Testis (tissue), 2 donors: ENCODE data around the gene FSCN2.

Experiments
- CTCF ChIP-seq, 3 experiments: fragments of 450-650 bp in 2 of 3; fragments of 200-600 bp in 1 of 3; sonication (generic) in 1 of 3; IDR thresholded peaks; one replicate each; pipeline ENCODE4 v1.5.1; 2016 to 2019; ENCODE audit warnings: antibody characterized with exemption in 3 of 3, mild to moderate bottlenecking in 2 of 3, moderate library complexity in 1 of 3
- POLR2A ChIP-seq: fragments of 450-650 bp; IDR thresholded peaks from one replicate; pipeline ENCODE4 v1.6.1; 2017; ENCODE audit warnings: antibody characterized with exemption, mild to moderate bottlenecking, moderate library complexity

- TF ChIP-seq CTCF (IDR thresholded peaks at IDR 0.05) = no peak
- TF ChIP-seq POLR2A = no peak
Measured at GRCh38 chr17:81524865-81525159, 3.4 kb upstream of the FSCN2 start.
